Coronary artery (tissue), 2 donors: ENCODE measurements around the gene SNX9.

Experiments
- DNase-seq: peaks from one replicate; pipeline ENCODE4 v3.0.0-alpha.2; 2017; ENCODE audit warnings: low spot score
- H3K27ac ChIP-seq, 2 donors: fragments of 200-600 bp; sonication (generic); one replicate each; pipeline ENCODE4 v1.5.1; 2016 to 2019
- H3K4me3 ChIP-seq: fragments of 200-600 bp; sonication (generic); 2 replicates; pipeline ENCODE4 v1.5.1; 2016; ENCODE audit warnings: mild to moderate bottlenecking, moderate library complexity
- TF ChIP-seq, protein P1 (sequence below): fragments of 200-600 bp; sonication (generic); IDR thresholded peaks from one replicate; pipeline ENCODE4 v1.5.1; 2019; ENCODE audit warnings: antibody characterized with exemption

The SNX9 gene

DNA sequence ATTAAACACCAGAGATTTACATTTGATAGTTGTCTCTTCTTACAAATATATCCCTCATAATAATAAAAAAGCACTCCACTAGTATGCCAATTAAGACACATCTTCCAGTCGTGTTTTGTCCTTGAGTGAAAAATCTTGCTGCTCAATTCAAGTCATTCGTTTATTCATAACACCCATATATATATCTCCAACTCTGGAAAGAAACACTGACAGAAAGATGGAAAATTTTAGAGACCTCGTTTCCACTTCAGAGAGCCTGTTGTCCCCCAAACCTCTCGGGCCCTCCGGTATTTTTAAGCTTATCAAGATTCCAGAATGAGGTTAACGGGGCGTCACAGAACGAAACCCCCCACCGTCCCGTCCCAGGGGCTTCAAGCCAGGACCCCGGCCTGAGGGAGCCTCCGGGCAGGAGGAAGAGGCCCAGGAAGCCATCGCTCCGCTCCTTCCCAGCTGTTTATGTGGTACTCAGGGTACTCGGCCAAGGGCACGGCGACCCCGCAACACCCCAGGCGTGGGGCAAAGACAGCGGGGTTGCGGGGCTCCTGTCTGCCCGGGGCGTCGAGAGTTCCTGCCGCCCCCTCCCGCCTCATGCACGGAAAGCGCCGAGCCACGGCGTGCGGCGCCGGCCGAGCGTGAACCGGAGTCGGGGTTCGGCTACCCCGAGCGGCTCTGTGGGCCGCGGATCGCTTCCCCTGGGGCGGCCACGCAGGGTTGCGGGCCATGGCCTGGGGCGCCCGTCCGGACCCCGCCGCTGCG is 623 bp upstream of the SNX9 start:
- Histone ChIP-seq H3K27ac (peak overlapping the region; percentile 97 to 99), H3K4me3 (peak overlapping the region; percentile 95)
- TF ChIP-seq, protein P1, sequence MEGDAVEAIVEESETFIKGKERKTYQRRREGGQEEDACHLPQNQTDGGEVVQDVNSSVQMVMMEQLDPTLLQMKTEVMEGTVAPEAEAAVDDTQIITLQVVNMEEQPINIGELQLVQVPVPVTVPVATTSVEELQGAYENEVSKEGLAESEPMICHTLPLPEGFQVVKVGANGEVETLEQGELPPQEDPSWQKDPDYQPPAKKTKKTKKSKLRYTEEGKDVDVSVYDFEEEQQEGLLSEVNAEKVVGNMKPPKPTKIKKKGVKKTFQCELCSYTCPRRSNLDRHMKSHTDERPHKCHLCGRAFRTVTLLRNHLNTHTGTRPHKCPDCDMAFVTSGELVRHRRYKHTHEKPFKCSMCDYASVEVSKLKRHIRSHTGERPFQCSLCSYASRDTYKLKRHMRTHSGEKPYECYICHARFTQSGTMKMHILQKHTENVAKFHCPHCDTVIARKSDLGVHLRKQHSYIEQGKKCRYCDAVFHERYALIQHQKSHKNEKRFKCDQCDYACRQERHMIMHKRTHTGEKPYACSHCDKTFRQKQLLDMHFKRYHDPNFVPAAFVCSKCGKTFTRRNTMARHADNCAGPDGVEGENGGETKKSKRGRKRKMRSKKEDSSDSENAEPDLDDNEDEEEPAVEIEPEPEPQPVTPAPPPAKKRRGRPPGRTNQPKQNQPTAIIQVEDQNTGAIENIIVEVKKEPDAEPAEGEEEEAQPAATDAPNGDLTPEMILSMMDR: no peak
- DNase-seq: no peak

DNA sequence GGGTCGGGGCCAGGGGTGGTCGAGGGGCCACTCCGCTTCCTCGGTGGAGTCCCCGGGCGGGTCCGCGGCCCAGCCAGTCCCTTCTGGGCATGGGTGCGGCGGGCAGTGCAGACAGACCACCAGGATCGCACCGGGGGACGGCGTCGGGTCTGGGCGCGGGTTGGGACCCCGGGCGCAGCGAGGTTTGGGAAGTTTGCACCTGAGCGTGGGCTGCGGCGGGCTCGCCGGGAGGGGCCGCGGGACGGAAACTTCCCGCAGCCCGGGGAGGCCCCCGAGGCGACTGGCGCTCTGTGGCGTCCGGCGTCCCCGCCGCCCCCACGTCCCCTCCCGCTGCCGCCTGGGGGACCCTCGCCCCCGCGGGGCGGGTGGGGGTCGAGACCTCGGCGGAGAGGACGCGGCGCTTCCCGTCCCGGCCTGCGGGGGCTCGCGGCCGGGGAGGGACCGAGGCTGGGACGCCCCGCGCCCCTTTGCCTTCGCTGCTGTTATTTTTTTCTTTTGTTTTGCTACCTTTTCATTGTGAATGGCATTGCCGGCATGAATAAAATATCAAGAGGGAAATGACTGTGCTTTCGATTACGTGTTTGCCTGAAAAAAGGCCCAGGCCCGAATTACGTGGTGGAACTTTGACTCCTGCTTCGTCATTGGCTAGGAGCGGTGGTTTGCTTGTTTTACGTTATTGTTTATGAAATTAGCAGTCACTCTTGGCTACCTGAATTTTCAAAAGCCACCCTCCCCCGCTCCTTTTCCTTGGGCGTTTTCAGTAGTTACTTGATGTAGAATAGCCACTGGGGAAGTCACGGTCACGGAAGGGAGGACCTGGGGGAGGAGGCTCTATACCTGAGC is 703 bp downstream of the SNX9 start:
- peak; percentile 83 for DNase-seq
- TF ChIP-seq, protein P1: no peak

DNA sequence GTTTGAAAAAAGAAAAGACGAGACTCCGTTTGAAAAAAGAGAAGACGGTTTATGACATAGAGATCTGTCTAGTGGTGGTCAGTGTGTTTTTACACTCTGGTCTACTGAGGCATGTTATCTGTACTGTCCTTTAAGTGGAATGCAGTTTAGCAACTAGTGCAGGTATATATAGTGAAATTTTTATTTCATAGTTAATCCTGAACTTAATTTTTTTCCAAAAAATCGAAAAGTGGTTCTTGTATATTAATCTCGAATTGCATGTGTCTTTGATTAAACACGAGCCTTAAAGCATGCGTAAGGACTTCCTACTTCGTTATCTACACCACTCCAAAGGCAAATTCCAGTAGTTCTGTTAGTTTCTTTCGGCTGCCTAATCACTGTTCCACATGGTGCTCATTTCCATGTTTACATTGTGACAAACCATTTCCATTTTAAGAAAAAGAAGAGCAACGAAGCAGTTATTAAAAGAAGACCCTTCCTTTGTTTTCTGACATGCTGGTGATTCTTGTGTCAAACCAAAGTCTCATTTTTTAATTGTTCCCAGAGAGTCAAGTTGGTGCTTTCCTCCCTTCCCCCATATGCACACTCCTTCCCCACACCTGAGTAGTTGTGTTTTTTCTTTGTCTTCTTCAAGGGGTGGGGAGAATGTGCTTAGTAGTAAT is 2.3 kb downstream of the SNX9 start:
- Histone ChIP-seq H3K4me3 (peak overlapping the region; percentile 95), H3K27ac (no peak overlapping the region)
- no peak for DNase-seq
- TF ChIP-seq, protein P1: no peak

More for the DNA sequence above, 703 bp downstream of the SNX9 start:
- Histone ChIP-seq H3K27ac (peak overlapping the region; percentile 97 to 99), H3K4me3 (peak overlapping the region; percentile 95)

DNA sequence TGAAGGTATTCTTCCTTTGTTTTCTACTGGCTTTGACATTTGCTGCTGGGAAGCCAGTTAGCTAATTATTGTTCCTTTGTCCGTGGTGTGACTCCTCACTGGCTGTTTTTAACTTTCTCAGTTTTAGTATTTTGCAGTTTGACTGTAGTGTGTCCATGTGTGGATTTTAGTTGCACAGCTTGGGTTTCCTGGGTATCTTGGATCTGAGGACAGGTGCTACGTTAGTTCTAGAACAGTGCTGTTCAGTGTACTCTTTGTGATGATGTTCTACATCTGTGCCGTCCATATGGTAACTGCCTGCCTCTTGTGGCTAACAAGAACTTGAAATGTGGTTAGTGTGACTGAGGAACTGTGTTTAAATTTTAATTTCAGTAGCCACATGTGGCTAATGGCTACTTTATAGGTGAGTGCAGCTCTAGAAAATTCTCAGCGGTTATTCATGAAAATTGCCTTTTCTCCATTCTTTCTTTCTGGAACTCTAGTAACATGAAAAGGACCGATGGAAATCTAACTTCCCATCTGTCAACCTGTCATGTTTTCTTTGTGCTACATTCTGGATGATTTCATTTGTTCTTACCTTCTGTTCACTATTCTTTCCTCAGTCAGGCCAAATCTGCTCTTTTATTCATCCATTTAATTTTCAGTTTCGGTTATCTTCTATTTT is 7.4 kb downstream of the SNX9 start:
- no peak overlapping the region for H3K4me3 ChIP-seq
- H3K27ac ChIP-seq: no peak overlapping the region
- no peak for DNase-seq

DNA sequence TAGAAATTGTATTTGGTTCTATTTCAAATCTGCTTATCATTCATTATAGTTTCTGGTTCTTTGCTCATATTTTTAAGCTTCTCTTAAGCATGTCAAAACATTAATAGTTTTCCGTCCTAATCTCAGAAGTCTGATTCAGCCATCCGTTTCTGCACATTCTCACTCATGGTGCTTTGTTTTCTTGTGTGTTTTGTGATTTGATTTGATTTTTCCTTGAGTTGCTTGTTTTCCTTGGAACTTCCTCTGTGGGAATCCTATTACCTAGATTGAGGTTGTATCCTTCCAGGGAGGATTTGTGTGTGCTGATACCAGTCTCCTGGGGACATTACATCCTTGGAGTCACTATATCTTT is 7.9 kb downstream of the SNX9 start:
- no peak for DNase-seq
- TF ChIP-seq, protein P1: no peak
- no peak overlapping the region for H3K27ac ChIP-seq

More for the DNA sequence above, 7.4 kb downstream of the SNX9 start:
- TF ChIP-seq, protein P1: no peak

DNA sequence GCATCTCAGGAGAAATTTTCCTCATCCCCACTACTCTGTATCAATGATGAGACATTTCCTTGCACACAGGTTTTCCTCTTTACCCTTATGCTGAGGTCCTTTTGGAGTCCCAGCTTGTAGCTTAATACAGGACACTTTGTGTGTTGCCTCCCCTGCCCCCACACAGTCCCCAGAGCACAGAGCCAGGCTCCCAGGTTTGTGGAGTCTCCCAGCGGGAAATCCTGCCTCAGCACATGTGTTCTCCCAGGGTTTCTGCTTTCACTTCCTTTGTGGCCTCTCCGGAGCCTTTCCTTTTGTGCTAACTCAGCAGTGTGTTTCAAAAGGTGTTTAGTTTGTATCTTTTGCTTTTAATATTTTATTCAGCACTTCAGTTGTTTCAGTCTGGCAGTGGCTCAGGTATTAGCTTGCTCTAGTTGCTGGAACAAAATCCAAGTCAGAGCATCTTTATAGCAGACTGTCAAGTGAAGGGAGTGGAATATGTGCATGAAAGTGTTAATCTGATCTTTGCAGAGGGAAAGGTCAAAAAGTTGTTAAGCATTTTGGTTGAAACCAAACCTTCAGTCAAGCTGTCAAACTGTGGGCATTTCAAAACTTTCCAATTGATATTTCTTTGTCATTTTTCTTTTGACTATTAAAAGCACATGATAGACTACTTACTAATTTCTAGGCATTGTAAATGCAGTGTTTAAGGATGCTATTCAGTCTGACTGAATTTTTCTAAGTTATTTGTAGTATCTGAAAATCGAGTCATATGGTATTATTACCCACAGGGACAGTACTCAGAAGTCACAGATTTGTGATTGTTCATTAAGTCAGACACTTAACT is 8.6 kb downstream of the SNX9 start:
- H3K4me3 ChIP-seq: no peak overlapping the region
- H3K27ac ChIP-seq: no peak overlapping the region
- DNase-seq: no peak
- TF ChIP-seq, protein P1: no peak

More for the DNA sequence above, 7.9 kb downstream of the SNX9 start:
- no peak overlapping the region for H3K4me3 ChIP-seq
